NCI-H2171 (cell line): ENCODE data around the gene IFITM10.

ENCODE experiments used
- DNase-seq: peaks from one replicate; lab custom pipeline; 2025; lab: John Stamatoyannopoulos, UW

The IFITM10 gene

GRCh38 chr11:1750481-1750839 lies at the start of gene IFITM10:
Gene IFITM10, minus strand, starts transcription at chr11:1750595. Its CDS starts 153 bp downstream, at chr11:1750442.
- no peak for DNase-seq

GRCh38 chr11:1797391-1798125 lies 47.2 kb upstream of the IFITM10 start:
- no peak for DNase-seq

GRCh38 chr11:1796413-1797011 lies 46.1 kb upstream of the IFITM10 start:
- no peak for DNase-seq

GRCh38 chr11:1793081-1793480 lies 42.7 kb upstream of the IFITM10 start:
- no peak for DNase-seq

GRCh38 chr11:1792461-1792860 lies 42.1 kb upstream of the IFITM10 start:
- no peak for DNase-seq

GRCh38 chr11:1791912-1792311 lies 41.5 kb upstream of the IFITM10 start:
- DNase-seq, result no peak

GRCh38 chr11:1786466-1786865 lies 36.1 kb upstream of the IFITM10 start:
- no peak for DNase-seq

GRCh38 chr11:1785749-1786413 lies 35.5 kb upstream of the IFITM10 start:
- DNase-seq, result no peak

- no peak for DNase-seq
These were observed 34.6 kb upstream of the IFITM10 start for GRCh38 chr11:1784761-1785650.

- DNase-seq, result no peak
These were observed 33.5 kb upstream of the IFITM10 start for GRCh38 chr11:1783725-1784529.

GRCh38 chr11:1782831-1783724 lies 32.7 kb upstream of the IFITM10 start:
- DNase-seq, result no peak

- DNase-seq, result no peak
These were observed 31.7 kb upstream of the IFITM10 start for GRCh38 chr11:1782031-1782590.

- no peak for DNase-seq
These were observed 31.2 kb upstream of the IFITM10 start for GRCh38 chr11:1781593-1781975.

GRCh38 chr11:1780700-1781592 lies 30.6 kb upstream of the IFITM10 start:
- no peak for DNase-seq

- no peak for DNase-seq
These were observed 29.7 kb upstream of the IFITM10 start for GRCh38 chr11:1779806-1780699.

GRCh38 chr11:1779034-1779805 lies 28.8 kb upstream of the IFITM10 start:
- DNase-seq, result no peak
